Right lobe of liver (tissue), 4 donors: Measurements from ENCODE around the gene SYDE1.

ENCODE experiments used
- CTCF ChIP-seq, 4 donors: fragments of 200-600 bp in 3 of 4; fragments of 450-650 bp in 1 of 4; IDR thresholded peaks; one replicate each; pipeline versions ENCODE4 v1.5.1 to v1.8.0; 2016 to 2022; ENCODE audit warnings: antibody characterized with exemption in 4 of 4, mild to moderate bottlenecking in 2 of 4
- POLR2A ChIP-seq: fragments of 450-650 bp; IDR thresholded peaks from one replicate; pipeline ENCODE4 v1.6.1; 2017; ENCODE audit warnings: antibody characterized with exemption, mild to moderate bottlenecking
- donor health status: DM: no; HTN: no; CAD: no.
- donor health status: DM: no; HTN: no; CAD: no.
- donor health status: DM: no; HTN: yes; CAD: no.

- TF ChIP-seq CTCF (IDR thresholded peaks at IDR 0.05): no peak
- TF ChIP-seq POLR2A: no peak
These were observed 14.2 kb upstream of the SYDE1 start for GRCh38 chr19:15093001-15093400.
